HepG2 (cell line): ENCODE data around the gene TCTA. TPM values are rescaled to one million over a fixed set of nuclear protein-coding genes. Genes with fewer than 3 reads are reported as not detected.

Experiments used
- CHD4 ChIP-seq: fragments of 200-600 bp; sonication (generic); IDR thresholded peaks from 2 replicates; pipeline ENCODE4 v1.7.0; 2017; ENCODE audit warnings: mild to moderate bottlenecking, low read length, borderline replicate concordance
- DPF2 ChIP-seq: sonication (generic); formaldehyde crosslinking; IDR thresholded peaks from 2 replicates; pipeline ENCODE4 v1.4.0; 2020; ENCODE audit warnings: mild to moderate bottlenecking, low read depth, missing genetic modification reagents, borderline replicate concordance
- FOXP1 ChIP-seq, 2 experiments: fragments of 450-650 bp in 1 of 2; IDR thresholded peaks; 2 replicates each; pipeline ENCODE4 v1.6.1; 2017 to 2018; ENCODE audit warnings: antibody characterized with exemption in 1 of 2
- HMGA1 ChIP-seq: sonication (generic); formaldehyde crosslinking; conservative IDR thresholded peaks from 2 replicates; pipeline ENCODE4 v1.4.0; 2020; ENCODE audit warnings: missing genetic modification reagents
- NFIB ChIP-seq: sonication (generic); formaldehyde crosslinking; IDR thresholded peaks from 2 replicates; pipeline ENCODE4 v1.9.0; 2021; ENCODE audit warnings: missing genetic modification reagents, mild to moderate bottlenecking, borderline replicate concordance
- PAX8 ChIP-seq: sonication (generic); formaldehyde crosslinking; IDR thresholded peaks from 2 replicates; pipeline ENCODE4 v1.8.0; 2022; ENCODE audit warnings: mild to moderate bottlenecking, missing genetic modification reagents, borderline replicate concordance
- SOX5 ChIP-seq: IDR thresholded peaks from 2 replicates; pipeline ENCODE4 v1.6.1; 2016; ENCODE audit warnings: borderline replicate concordance
- ZBTB26 ChIP-seq: IDR thresholded peaks from 2 replicates; pipeline ENCODE4 v1.6.1; 2016; ENCODE audit warnings: missing compliant biosample characterization, missing genetic modification reagents, borderline replicate concordance
- ZBTB37 ChIP-seq: sonication (generic); formaldehyde crosslinking; IDR thresholded peaks from 2 replicates; pipeline ENCODE4 v1.4.0; 2020; ENCODE audit warnings: mild to moderate bottlenecking, missing genetic modification reagents
- ZBTB7B ChIP-seq: sonication (generic); formaldehyde crosslinking; IDR thresholded peaks from 2 replicates; pipeline ENCODE4 v1.4.0; 2020; ENCODE audit warnings: missing genetic modification reagents
- ZNF142 ChIP-seq: sonication (generic); formaldehyde crosslinking; IDR thresholded peaks from 2 replicates; pipeline ENCODE4 v1.4.0; 2020; ENCODE audit warnings: missing genetic modification reagents
- ZNF230 ChIP-seq: sonication (generic); formaldehyde crosslinking; IDR thresholded peaks from 2 replicates; pipeline ENCODE4 v1.4.0; 2020; ENCODE audit warnings: mild to moderate bottlenecking, missing genetic modification reagents
- ZNF572 ChIP-seq: sonication (generic); formaldehyde crosslinking; IDR thresholded peaks from 2 replicates; pipeline ENCODE4 v1.5.1; 2020; ENCODE audit warnings: mild to moderate bottlenecking, missing genetic modification reagents
- ZNF598 ChIP-seq: sonication (generic); formaldehyde crosslinking; IDR thresholded peaks from 2 replicates; pipeline ENCODE4 v1.5.1; 2020; ENCODE audit warnings: mild to moderate bottlenecking, missing genetic modification reagents, borderline replicate concordance
- ZNF766 ChIP-seq: sonication (generic); formaldehyde crosslinking; IDR thresholded peaks from 2 replicates; pipeline ENCODE4 v1.5.0; 2020; ENCODE audit warnings: missing genetic modification reagents, borderline replicate concordance
- ZNF839 ChIP-seq: sonication (generic); formaldehyde crosslinking; IDR thresholded peaks from 2 replicates; pipeline ENCODE4 v1.4.0; 2020; ENCODE audit warnings: missing genetic modification reagents, mild to moderate bottlenecking, borderline replicate concordance
- polyA plus RNA-seq, 8 experiments: library from polyadenylated mRNA; depleted of rRNA in 3 of 8; stranded (reverse) in 7 of 8; unstranded in 1 of 8; fragments of >200 nt; fragmentation: Illumina TruSeq in 4 of 8; extraction: Trizol in 4 of 8; gene quantifications; 2 replicates each; pipeline versions ENCODE4 v1.2.1 to v1.2.3, GENCODE V29; 2011 to 2016; ENCODE audit warnings: low read depth in 4 of 8, missing spikeins in 1 of 8, mixed read lengths in 1 of 8; ENCODE audit not compliant: insufficient read depth in 1 of 8
- total RNA-seq, 5 experiments: library from RNA; depleted of rRNA; stranded (reverse); fragments of >200 nt; fragmentation: Illumina TruSeq; extraction: Trizol; gene quantifications; 2 replicates each; pipeline ENCODE4 v1.2.3, GENCODE V29; 2016; ENCODE audit warnings: low read depth in 1 of 5

Gene TCTA
- total and polyA plus RNA-seq, 2 of the 13 experiments (the other 11 are each of a cell fraction or from before 2014, with no cell fraction given) = 8.3 to 13.2 TPM

- TF ChIP-seq ZBTB26 (CRISPR knock-in tag) (no peak), NFIB (CRISPR knock-in tag) (no peak), ZNF839 (CRISPR knock-in tag) (no peak), ZBTB37 (CRISPR knock-in tag) (peak; percentile 41; the same call in 1 of the 2 replicates), SOX5 (CRISPR knock-in tag) (peak; percentile 44; the same call in 1 of the 2 replicates), ZNF142 (CRISPR knock-in tag) (no peak), PAX8 (CRISPR knock-in tag) (no peak), CHD4 (peak; percentile 52; the same call in 1 of the 2 replicates), FOXP1 (IDR thresholded peaks at IDR 0.05) (no peak), FOXP1 (CRISPR knock-in tag; IDR thresholded peaks at IDR 0.05) (peak; percentile 8; the same call in 1 of the 2 replicates), ZNF598 (CRISPR knock-in tag) (0 out of 2 replicates have a peak, but pooled peaks have one; percentile 22), ZNF766 (CRISPR knock-in tag) (no peak), DPF2 (CRISPR knock-in tag) (no peak), ZBTB7B (CRISPR knock-in tag) (no peak), ZNF572 (CRISPR knock-in tag) (no peak), HMGA1 (no peak), ZNF230 (CRISPR knock-in tag) (no peak)
Observed at GRCh38 chr3:49465270-49466034, 53.2 kb downstream of the TCTA start (continued).
